OCI-LY7 (cell line): ENCODE data around the gene SMCHD1. TPM values are rescaled to one million over a fixed set of nuclear protein-coding genes. Genes with fewer than 3 reads are reported as not detected.

Source experiments
- BruUV-seq: library from RNA; stranded (reverse); fragments of 400-500 nt; replicated peaks from 2 replicates; lab custom pipeline; 2021; lab: Mats Ljungman, UMichigan
- CTCF ChIA-PET: fragments of 300-600 bp; sonication (Branson Sonifier 250); formaldehyde crosslinking; loops from one replicate; lab custom pipeline; 2022; ENCODE audit warnings: antibody characterized with exemption; ENCODE audit not compliant: unreplicated experiment; lab: Charles Lee
- POLR2A ChIA-PET: fragments of 300-600 bp; sonication (Branson Sonifier 250); formaldehyde crosslinking; loops from one replicate; lab custom pipeline; 2022; ENCODE audit warnings: antibody characterized with exemption; lab: Charles Lee
- DNase-seq: peaks from one replicate; pipeline ENCODE4 v3.0.0-alpha.2; 2015; ENCODE audit warnings: low spot score
- H2AFZ ChIP-seq: fragments of 200-600 bp; sonication (generic), shearing (Covaris generic); 2 replicates; pipeline ENCODE4 v1.6.1; 2014; ENCODE audit warnings: mild to moderate bottlenecking, antibody characterized with exemption, low read length, moderate library complexity
- H3K27ac ChIP-seq: fragments of 200-600 bp; sonication (generic); 2 replicates; pipeline ENCODE4 v1.5.1; 2014; ENCODE audit warnings: mixed run types, low read depth, mild to moderate bottlenecking, moderate library complexity, low read length, inconsistent platforms; ENCODE audit not compliant: poor library complexity, severe bottlenecking
- H3K36me3 ChIP-seq: fragments of 200-600 bp; sonication (generic); 2 replicates; pipeline ENCODE4 v1.6.1; 2014; ENCODE audit warnings: mild to moderate bottlenecking, antibody characterized with exemption, low read length, moderate library complexity, mixed read lengths; ENCODE audit not compliant: insufficient read depth
- H3K4me1 ChIP-seq: fragments of 200-600 bp; sonication (generic); 2 replicates; pipeline ENCODE4 v1.5.1; 2014; ENCODE audit warnings: mild to moderate bottlenecking, low read length; ENCODE audit not compliant: insufficient read depth, poor library complexity, severe bottlenecking
- H3K4me2 ChIP-seq: fragments of 200-600 bp; sonication (generic); 2 replicates; pipeline ENCODE4 v1.6.1; 2014; ENCODE audit warnings: mild to moderate bottlenecking, low read length
- H3K4me3 ChIP-seq: fragments of 200-600 bp; sonication (generic); 2 replicates; pipeline ENCODE4 v1.5.1; 2014; ENCODE audit warnings: mild to moderate bottlenecking, low read depth, low read length; ENCODE audit not compliant: poor library complexity, severe bottlenecking
- H3K79me2 ChIP-seq: fragments of 200-600 bp; sonication (generic); 2 replicates; pipeline ENCODE4 v1.6.1; 2016; ENCODE audit warnings: low read depth, mild to moderate bottlenecking, low read length, moderate library complexity, mixed read lengths; ENCODE audit not compliant: insufficient read depth
- H3K9me2 ChIP-seq: fragments of 200-600 bp; sonication (generic); 2 replicates; pipeline ENCODE4 v1.6.1; 2016; ENCODE audit warnings: mild to moderate bottlenecking, low read length, mixed read lengths; ENCODE audit not compliant: insufficient read depth
- H3K9me3 ChIP-seq: fragments of 200-600 bp; sonication (generic); 2 replicates; pipeline ENCODE4 v1.6.1; 2014; ENCODE audit warnings: mild to moderate bottlenecking, mixed run types, low read length, mixed read lengths
- H4K20me1 ChIP-seq: fragments of 200-600 bp; sonication (generic); 2 replicates; pipeline ENCODE4 v1.6.1; 2014; ENCODE audit warnings: mild to moderate bottlenecking, antibody characterized with exemption, low read length, moderate library complexity, mixed read lengths; ENCODE audit not compliant: insufficient read depth
- EZH2phosphoT487 ChIP-seq: fragments of 200-600 bp; sonication (generic); IDR thresholded peaks from 2 replicates; pipeline ENCODE4 v1.6.1; 2018; ENCODE audit warnings: low read depth, borderline replicate concordance, mild to moderate bottlenecking, mixed run types, antibody characterized with exemption, low read length, moderate library complexity, mixed read lengths
- intact Hi-C: fragments of 100-400 bp; cut with micrococcal nuclease; formaldehyde crosslinking; loops from one replicate; pipeline ENCODE4 v1.10.0; 2022; ENCODE audit not compliant: unreplicated experiment
- total RNA-seq, 2 experiments: library from RNA; depleted of rRNA in 1 of 2; stranded (reverse); fragments of >200 nt in 1 of 2; shearing (Covaris generic) in 1 of 2; gene quantifications; 2 replicates each; pipeline ENCODE4 v1.2.3, GENCODE V29; 2014 to 2022
- TF ChIP-seq, protein P1 (sequence below): fragments of 200-600 bp; sonication (generic); conservative IDR thresholded peaks from 2 replicates; pipeline ENCODE4 v1.5.1; 2014; ENCODE audit warnings: mild to moderate bottlenecking, antibody characterized with exemption, low read length, moderate library complexity, mixed read lengths

SMCHD1 gene
- total RNA-seq, 2 experiments from 2014 or later, result 114 to 140 TPM

DNA sequence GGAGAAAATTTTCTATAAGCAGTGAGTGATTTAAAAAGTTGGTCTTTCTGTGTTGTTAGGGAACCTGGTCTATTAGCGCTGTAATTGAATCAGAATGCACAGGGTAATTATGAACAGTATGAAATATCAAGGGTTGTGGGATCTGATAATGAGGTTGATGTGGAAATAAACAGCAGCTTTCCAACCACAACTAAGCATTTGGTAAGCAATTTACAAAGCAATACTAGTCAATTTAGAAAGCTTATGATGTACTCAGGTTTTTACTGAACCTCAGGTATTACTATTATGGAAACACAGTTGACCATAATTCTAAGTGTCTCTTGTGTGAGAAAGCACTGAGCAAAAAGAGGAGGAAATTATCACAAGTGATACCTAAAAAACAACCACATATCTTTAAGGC lies 11.0 kb upstream of the SMCHD1 start:
- peaks cover 57% of the 10 kb centered on the region for H3K4me1 ChIP-seq
- no peaks in the 10 kb centered on the region for H3K36me3 ChIP-seq
- no TSS peak for BruUV-seq
- peak overlapping the region; percentile 81 for H2AFZ ChIP-seq
- CTCF ChIA-PET, result no interaction called here
- peak overlapping the region; percentile 7 for H3K4me2 ChIP-seq
- TF ChIP-seq, protein P1, sequence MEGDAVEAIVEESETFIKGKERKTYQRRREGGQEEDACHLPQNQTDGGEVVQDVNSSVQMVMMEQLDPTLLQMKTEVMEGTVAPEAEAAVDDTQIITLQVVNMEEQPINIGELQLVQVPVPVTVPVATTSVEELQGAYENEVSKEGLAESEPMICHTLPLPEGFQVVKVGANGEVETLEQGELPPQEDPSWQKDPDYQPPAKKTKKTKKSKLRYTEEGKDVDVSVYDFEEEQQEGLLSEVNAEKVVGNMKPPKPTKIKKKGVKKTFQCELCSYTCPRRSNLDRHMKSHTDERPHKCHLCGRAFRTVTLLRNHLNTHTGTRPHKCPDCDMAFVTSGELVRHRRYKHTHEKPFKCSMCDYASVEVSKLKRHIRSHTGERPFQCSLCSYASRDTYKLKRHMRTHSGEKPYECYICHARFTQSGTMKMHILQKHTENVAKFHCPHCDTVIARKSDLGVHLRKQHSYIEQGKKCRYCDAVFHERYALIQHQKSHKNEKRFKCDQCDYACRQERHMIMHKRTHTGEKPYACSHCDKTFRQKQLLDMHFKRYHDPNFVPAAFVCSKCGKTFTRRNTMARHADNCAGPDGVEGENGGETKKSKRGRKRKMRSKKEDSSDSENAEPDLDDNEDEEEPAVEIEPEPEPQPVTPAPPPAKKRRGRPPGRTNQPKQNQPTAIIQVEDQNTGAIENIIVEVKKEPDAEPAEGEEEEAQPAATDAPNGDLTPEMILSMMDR, result no peak
- no peak for TF ChIP-seq EZH2phosphoT487
- H3K9me3 ChIP-seq, result no peaks in the 10 kb centered on the region
- H4K20me1 ChIP-seq, result no peaks in the 10 kb centered on the region
- no peak overlapping the region for H3K4me3 ChIP-seq
- no peaks in the 10 kb centered on the region for H3K9me2 ChIP-seq
- POLR2A ChIA-PET, result interaction anchor here (0.9 to 1.9 kb wide), 3 partner anchors 9 to 12 kb away, joined by 3 to 7 read pairs (median 6); partner anchors contain the start of gene SMCHD1
- DNase-seq, result no peak
- H3K27ac ChIP-seq, result no peak overlapping the region
- H3K79me2 ChIP-seq, result no peaks in the 10 kb centered on the region
- intact Hi-C loops, result no loop called here

GRCh38 chr18:2651981-2652380 lies 3.5 kb upstream of the SMCHD1 start:
- TF ChIP-seq, protein P1, result no peak
- no peak for TF ChIP-seq EZH2phosphoT487
- ChIA-PET CTCF (no interaction called here), POLR2A (interaction anchor here (0.7 to 3.0 kb wide), 5 partner anchors 11 to 45 kb away, joined by 3 to 21 read pairs (median 7); no protein-coding TSS in a partner anchor)
- Histone ChIP-seq H3K9me3 (no peaks in the 10 kb centered on the region), H3K36me3 (peaks cover 8% of the 10 kb centered on the region; the same call in 1 of the 2 replicates), H4K20me1 (peaks cover 4% of the 10 kb centered on the region; the same call in 1 of the 2 replicates), H3K4me2 (no peak overlapping the region), H3K79me2 (peaks cover 17% of the 10 kb centered on the region), H3K27ac (no peak overlapping the region), H3K9me2 (no peaks in the 10 kb centered on the region), H3K4me3 (no peak overlapping the region), H2AFZ (no peak overlapping the region), H3K4me1 (peaks cover 22% of the 10 kb centered on the region)
- DNase-seq, result no peak
- no TSS peak for BruUV-seq
- intact Hi-C loops, result loop anchor here (10.0 kb wide), 3 partner anchors 323 to 943 kb away; no protein-coding TSS in a partner anchor

DNA sequence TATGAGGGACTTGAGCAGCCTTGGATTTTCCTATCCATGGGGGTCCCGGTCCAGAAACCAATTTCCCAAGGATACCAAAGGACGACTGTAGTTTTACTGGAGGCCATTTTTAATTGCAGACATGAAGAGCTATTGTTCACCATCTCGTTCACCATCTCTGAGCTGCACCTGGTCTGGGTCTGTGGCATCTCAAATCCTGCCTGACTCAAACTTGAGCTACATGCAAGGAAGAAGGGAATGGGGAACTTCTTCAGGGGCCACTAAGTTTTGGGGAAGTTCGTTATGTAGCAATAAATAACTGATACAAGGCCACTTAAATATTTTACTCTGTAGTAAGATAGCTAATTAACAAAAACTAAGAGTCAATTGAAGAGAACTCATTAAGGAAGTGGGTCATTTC lies 2.1 kb upstream of the SMCHD1 start:
- Histone ChIP-seq H3K27ac (peak overlapping the region; percentile 88), H4K20me1 (peaks cover 17% of the 10 kb centered on the region; the same call in 1 of the 2 replicates), H3K79me2 (peaks cover 32% of the 10 kb centered on the region), H2AFZ (peak overlapping the region; percentile 67; the same call in 1 of the 2 replicates), H3K36me3 (peaks cover 22% of the 10 kb centered on the region), H3K4me1 (peaks cover 25% of the 10 kb centered on the region), H3K9me3 (no peaks in the 10 kb centered on the region), H3K9me2 (no peaks in the 10 kb centered on the region), H3K4me2 (peak overlapping the region; percentile 82), H3K4me3 (peak overlapping the region; percentile 97)
- peak; percentile 56 for DNase-seq
- CTCF ChIA-PET, result interaction anchor here (0.9 kb wide), 1 partner anchor 16 kb away, joined by 4 read pairs; no protein-coding TSS in a partner anchor
- intact Hi-C loops, result loop anchor here (10.0 kb wide), 3 partner anchors 321 to 941 kb away; no protein-coding TSS in a partner anchor
- TF ChIP-seq, protein P1, result no peak
- TF ChIP-seq EZH2phosphoT487, result no peak
- no TSS peak for BruUV-seq
- POLR2A ChIA-PET, result interaction anchor here (0.6 to 1.8 kb wide), 9 partner anchors 9 to 70 kb away, joined by 3 to 16 read pairs (median 4); no protein-coding TSS in a partner anchor
